ENCODE data around the gene ASCL3.

DNA sequence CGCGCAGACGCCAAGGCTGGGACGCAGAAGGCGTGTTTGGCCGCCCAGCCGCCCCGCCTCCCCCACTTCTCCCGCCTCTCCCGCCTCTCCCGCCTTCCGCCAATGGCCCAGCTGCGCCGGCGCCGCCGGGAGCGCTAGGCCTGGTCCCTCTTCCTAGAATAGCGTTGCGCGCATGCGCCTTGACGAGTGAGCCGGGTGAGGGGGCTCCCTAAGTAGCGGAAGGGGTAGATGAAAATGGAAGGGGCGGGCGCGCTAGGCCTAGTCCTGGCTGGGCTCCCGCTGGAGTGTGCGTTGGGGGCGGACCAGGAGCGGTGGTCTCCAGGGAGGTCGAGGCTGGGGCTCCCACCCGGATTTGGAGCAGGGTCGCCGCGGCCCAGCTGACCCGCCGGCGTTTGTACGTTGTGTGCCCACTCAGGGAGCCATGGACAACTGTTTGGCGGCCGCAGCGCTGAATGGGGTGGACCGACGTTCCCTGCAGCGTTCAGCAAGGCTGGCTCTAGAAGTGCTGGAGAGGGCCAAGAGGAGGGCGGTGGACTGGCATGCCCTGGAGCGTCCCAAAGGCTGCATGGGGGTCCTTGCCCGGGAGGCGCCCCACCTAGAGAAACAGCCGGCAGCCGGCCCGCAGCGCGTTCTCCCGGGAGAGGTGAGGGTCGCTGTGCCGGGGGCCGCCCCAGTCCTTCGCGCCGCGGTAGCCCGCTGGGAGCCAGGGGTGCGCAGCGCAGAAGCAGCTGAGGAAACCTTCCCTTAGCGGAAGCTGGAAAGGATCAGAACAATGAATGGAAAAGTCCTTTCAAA lies 31.6 kb downstream of the ASCL3 start, which contains the start of gene AKIP1:
- TF ChIP-seq, protein P1, sequence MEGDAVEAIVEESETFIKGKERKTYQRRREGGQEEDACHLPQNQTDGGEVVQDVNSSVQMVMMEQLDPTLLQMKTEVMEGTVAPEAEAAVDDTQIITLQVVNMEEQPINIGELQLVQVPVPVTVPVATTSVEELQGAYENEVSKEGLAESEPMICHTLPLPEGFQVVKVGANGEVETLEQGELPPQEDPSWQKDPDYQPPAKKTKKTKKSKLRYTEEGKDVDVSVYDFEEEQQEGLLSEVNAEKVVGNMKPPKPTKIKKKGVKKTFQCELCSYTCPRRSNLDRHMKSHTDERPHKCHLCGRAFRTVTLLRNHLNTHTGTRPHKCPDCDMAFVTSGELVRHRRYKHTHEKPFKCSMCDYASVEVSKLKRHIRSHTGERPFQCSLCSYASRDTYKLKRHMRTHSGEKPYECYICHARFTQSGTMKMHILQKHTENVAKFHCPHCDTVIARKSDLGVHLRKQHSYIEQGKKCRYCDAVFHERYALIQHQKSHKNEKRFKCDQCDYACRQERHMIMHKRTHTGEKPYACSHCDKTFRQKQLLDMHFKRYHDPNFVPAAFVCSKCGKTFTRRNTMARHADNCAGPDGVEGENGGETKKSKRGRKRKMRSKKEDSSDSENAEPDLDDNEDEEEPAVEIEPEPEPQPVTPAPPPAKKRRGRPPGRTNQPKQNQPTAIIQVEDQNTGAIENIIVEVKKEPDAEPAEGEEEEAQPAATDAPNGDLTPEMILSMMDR (conservative IDR thresholded peaks at IDR 0.05; ENCODE audit: low read depth, low read length), result no peak
- TF ChIP-seq EZH2 (IDR thresholded peaks at IDR 0.05; ENCODE audit: borderline replicate concordance, low read depth, low read length, poor library complexity, severe bottlenecking), result no peak

Measured in A673 (cell line).